T-cell (primary cell): ENCODE results near the gene SYNE1. TPM values are rescaled to one million over a fixed set of nuclear protein-coding genes. Genes with fewer than 3 reads are reported as not detected.

Experiments used
- ATAC-seq, 4 experiments: fragments of 200-7000 bp in 3 of 4; fragments of 150-1000 bp in 1 of 4; cut with Tn5 transposase; replicated peaks in 1 of 4; 1 replicate in 3 of 4; 2 replicates in 1 of 4; pipeline ENCODE4 v1.10.0; 2021; ENCODE audit warnings: moderate library complexity in 3 of 4, mild to moderate bottlenecking in 2 of 4, moderate number of reproducible peaks in 1 of 4
- CTCF ChIA-PET, 2 donors: fragments of 300-600 bp; sonication (Branson Sonifier 250); formaldehyde crosslinking; loops; one replicate each; lab custom pipeline; 2022; ENCODE audit warnings: antibody characterized with exemption in 2 of 2; lab: Charles Lee
- POLR2A ChIA-PET, 2 donors: fragments of 300-600 bp; sonication (Branson Sonifier 250); formaldehyde crosslinking; loops; one replicate each; lab custom pipeline; 2022; ENCODE audit warnings: antibody characterized with exemption in 2 of 2; lab: Charles Lee
- DNase-seq, 35 experiments: peaks; one replicate each; pipeline versions ENCODE4 v3.0.0 to v3.0.0-alpha.2; 2013 to 2023
- H3K27ac ChIP-seq: one replicate; pipeline ENCODE4 v1.5.1; 2013; ENCODE audit warnings: low read length
- H3K27me3 ChIP-seq, 2 experiments: replicated peaks in 1 of 2; 1 replicate in 1 of 2; 2 replicates in 1 of 2; pipeline versions ENCODE4 v1.6.1 to v1.7.0; 2013; ENCODE audit warnings: low read length in 1 of 2, mixed read lengths in 1 of 2; ENCODE audit not compliant: control insufficient read depth in 2 of 2, insufficient read depth in 2 of 2; ENCODE audit errors: extremely low read depth in 1 of 2
- H3K36me3 ChIP-seq, 2 donors: 1 replicate in 1 of 2; 2 replicates in 1 of 2; pipeline versions ENCODE4 v1.6.1 to v1.7.0; 2013; ENCODE audit warnings: low read length in 1 of 2; ENCODE audit not compliant: control insufficient read depth in 2 of 2, insufficient read depth in 1 of 2; ENCODE audit errors: extremely low read depth in 1 of 2
- H3K4me1 ChIP-seq, 2 experiments: 1 replicate in 1 of 2; 2 replicates in 1 of 2; pipeline versions ENCODE4 v1.6.1 to v1.7.0; 2013; ENCODE audit warnings: low read length in 2 of 2, mixed read lengths in 1 of 2; ENCODE audit not compliant: insufficient read depth in 2 of 2, control insufficient read depth in 1 of 2; ENCODE audit errors: extremely low read depth in 1 of 2
- H3K4me3 ChIP-seq, 2 donors: 1 replicate in 1 of 2; 2 replicates in 1 of 2; pipeline versions ENCODE4 v1.5.1 to v1.7.0; 2013; ENCODE audit warnings: mild to moderate bottlenecking in 2 of 2, low read length in 1 of 2, moderate library complexity in 1 of 2; ENCODE audit not compliant: control insufficient read depth in 1 of 2; ENCODE audit errors: extremely low read depth in 1 of 2
- H3K9me3 ChIP-seq: 2 replicates; pipeline ENCODE4 v1.7.0; 2013
- H3K27ac Mint-ChIP-seq, 2 donors: one replicate each; pipeline ENCODE4 v1.8.0; 2020 to 2021; ENCODE audit warnings: mild to moderate bottlenecking in 2 of 2, mixed read lengths in 2 of 2
- H3K27me3 Mint-ChIP-seq, 2 donors: one replicate each; pipeline ENCODE4 v1.8.0; 2021 to 2022; ENCODE audit warnings: mixed read lengths in 2 of 2
- H3K36me3 Mint-ChIP-seq: one replicate; pipeline ENCODE4 v1.8.0; 2021; ENCODE audit warnings: mixed read lengths
- H3K4me1 Mint-ChIP-seq, 3 donors: one replicate each; pipeline ENCODE4 v1.8.0; 2020 to 2022; ENCODE audit warnings: mixed read lengths in 3 of 3, mild to moderate bottlenecking in 1 of 3
- H3K4me3 Mint-ChIP-seq, 3 donors: one replicate each; pipeline ENCODE4 v1.8.0; 2020 to 2022; ENCODE audit warnings: mild to moderate bottlenecking in 3 of 3, mixed read lengths in 3 of 3, moderate library complexity in 3 of 3
- H3K9me3 Mint-ChIP-seq, 3 donors: one replicate each; pipeline ENCODE4 v1.8.0; 2020 to 2022; ENCODE audit warnings: mixed read lengths in 3 of 3
- WGBS: methylation state at CpG from one replicate; pipeline ENCODE4 v1.1.5; 2013; ENCODE audit warnings: missing lambda C conversion rate; ENCODE audit not compliant: insufficient coverage; 5-methylcytosine and 5-hydroxymethylcytosine counted together
- total RNA-seq, 35 experiments: library from RNA in 6 of 35; stranded (reverse) in 6 of 35; fragments of 120-200 nt in 1 of 35; gene quantifications; one replicate each; pipeline versions ENCODE4 v1.2.1 to v1.2.4 and lab custom pipeline; 2013 to 2026

Gene SYNE1
- total RNA-seq, 5 donors from 2014 or later (not counting 1 experiment from before 2014, with no cell fraction given): 174 to 235 (median 192) TPM

GRCh38 chr6:152461556-152461955 lies 175.6 kb downstream of the SYNE1 start:
- Mint-ChIP-seq H3K27ac (no peak overlapping the region), H3K36me3 (no peaks in the 10 kb centered on the region), H3K27me3 (peaks cover 7 to 16% of the 10 kb centered on the region in 2 donors), H3K4me3 (no peak overlapping the region), H3K4me1 (peaks cover 9 to 12% (median 11%) of the 10 kb centered on the region in 3 donors), H3K9me3 (no peaks in the 10 kb centered on the region)
- DNase-seq (no peak), ATAC-seq (no peak)
- no peak overlapping the region for H3K27ac ChIP-seq
- no peaks in the 10 kb centered on the region for H3K27me3 ChIP-seq
- H3K4me1 ChIP-seq: peaks cover 0 to 4% of the 10 kb centered on the region in 2 experiments
- CTCF ChIA-PET: no interaction called here
- POLR2A ChIA-PET: no interaction called here
- H3K4me3 ChIP-seq: no peak overlapping the region
- H3K36me3 ChIP-seq: peaks cover 0 to 6% of the 10 kb centered on the region in 2 donors
- 86% methylated on average over 1 of the region's 5 CpGs for WGBS
- no peaks in the 10 kb centered on the region for H3K9me3 ChIP-seq

GRCh38 chr6:152458648-152459644 lies 178.2 kb downstream of the SYNE1 start:
- Histone ChIP-seq H3K36me3 (peaks cover 0 to 3% of the 10 kb centered on the region in 2 donors), H3K27me3 (no peaks in the 10 kb centered on the region), H3K27ac (no peak overlapping the region), H3K4me1 (peaks cover 0 to 4% of the 10 kb centered on the region in 2 experiments), H3K9me3 (no peaks in the 10 kb centered on the region), H3K4me3 (no peak overlapping the region)
- Mint-ChIP-seq H3K36me3 (no peaks in the 10 kb centered on the region), H3K27me3 (peaks cover 7 to 11% of the 10 kb centered on the region in 2 donors), H3K9me3 (no peaks in the 10 kb centered on the region), H3K27ac (no peak overlapping the region), H3K4me1 (peaks cover 9 to 12% (median 11%) of the 10 kb centered on the region in 3 donors), H3K4me3 (no peak overlapping the region)
- ATAC-seq (no peak), DNase-seq (no peak)
- 80% methylated on average over 1 of the region's 8 CpGs for WGBS
- CTCF ChIA-PET: interaction anchor here in 1 of 2 donors (0.6 kb wide), 1 partner anchor 556 kb away, joined by 3 read pairs; no protein-coding TSS in a partner anchor
- POLR2A ChIA-PET: no interaction called here

- ChIA-PET CTCF (no interaction called here), POLR2A (no interaction called here)
- peaks cover 7 to 11% of the 10 kb centered on the region in 2 donors for H3K27me3 Mint-ChIP-seq
- no peak overlapping the region for H3K27ac ChIP-seq
- no peak overlapping the region for H3K27ac Mint-ChIP-seq
- H3K9me3 ChIP-seq: no peaks in the 10 kb centered on the region
- peaks cover 0 to 4% of the 10 kb centered on the region in 2 experiments for H3K4me1 ChIP-seq
- peaks cover 7 to 9% (median 8%) of the 10 kb centered on the region in 3 donors for H3K4me1 Mint-ChIP-seq
- peaks cover 0 to 3% of the 10 kb centered on the region in 2 donors for H3K36me3 ChIP-seq
- DNase-seq (no peak), ATAC-seq (no peak)
- no peaks in the 10 kb centered on the region for H3K9me3 Mint-ChIP-seq
- 100% methylated on average over 1 of the region's 4 CpGs for WGBS
- no peaks in the 10 kb centered on the region for H3K36me3 Mint-ChIP-seq
- no peaks in the 10 kb centered on the region for H3K27me3 ChIP-seq
- no peak overlapping the region for H3K4me3 Mint-ChIP-seq
- no peak overlapping the region for H3K4me3 ChIP-seq
Observed at GRCh38 chr6:152457949-152458624, 179.1 kb downstream of the SYNE1 start.

- DNase-seq: no peak
- H3K27me3 Mint-ChIP-seq: peaks cover 8% of the 10 kb centered on the region in 2 donors
- POLR2A ChIA-PET: no interaction called here
- no peaks in the 10 kb centered on the region for H3K4me1 Mint-ChIP-seq
- ATAC-seq: no peak
- H3K9me3 Mint-ChIP-seq: peaks cover 0 to 3% (median 0%) of the 10 kb centered on the region in 3 donors
- H3K36me3 Mint-ChIP-seq: no peaks in the 10 kb centered on the region
- H3K27ac Mint-ChIP-seq: no peak overlapping the region
- CTCF ChIA-PET: no interaction called here
- 92% methylated on average over 2 of the region's 3 CpGs for WGBS
- Histone ChIP-seq H3K27me3 (no peaks in the 10 kb centered on the region), H3K4me1 (no peaks in the 10 kb centered on the region), H3K36me3 (peaks cover 0 to 4% of the 10 kb centered on the region in 2 donors), H3K27ac (no peak overlapping the region), H3K9me3 (no peaks in the 10 kb centered on the region), H3K4me3 (no peak overlapping the region)
- H3K4me3 Mint-ChIP-seq: no peak overlapping the region
Observed at GRCh38 chr6:152454003-152454402, 183.2 kb downstream of the SYNE1 start.

- H3K27me3 Mint-ChIP-seq: peaks cover 4 to 8% of the 10 kb centered on the region in 2 donors
- H3K36me3 Mint-ChIP-seq: no peaks in the 10 kb centered on the region
- Histone ChIP-seq H3K9me3 (no peaks in the 10 kb centered on the region), H3K36me3 (peaks cover 0 to 4% of the 10 kb centered on the region in 2 donors), H3K4me3 (no peak overlapping the region), H3K4me1 (no peaks in the 10 kb centered on the region), H3K27me3 (no peaks in the 10 kb centered on the region), H3K27ac (no peak overlapping the region)
- CTCF ChIA-PET: no interaction called here
- POLR2A ChIA-PET: no interaction called here
- WGBS: 79% methylated on average over 5 of the region's 7 CpGs
- peaks cover 0 to 3% (median 0%) of the 10 kb centered on the region in 3 donors for H3K9me3 Mint-ChIP-seq
- no peak overlapping the region for H3K27ac Mint-ChIP-seq
- DNase-seq: no peak
- H3K4me3 Mint-ChIP-seq: no peak overlapping the region
- ATAC-seq: no peak
- H3K4me1 Mint-ChIP-seq: no peaks in the 10 kb centered on the region
Observed at GRCh38 chr6:152453421-152453820, 183.7 kb downstream of the SYNE1 start.

- no peak for ATAC-seq
Observed at GRCh38 chr6:152452639-152453038, 184.5 kb downstream of the SYNE1 start.

More at GRCh38 chr6:152452639-152453038, 184.5 kb downstream of the SYNE1 start:
- peaks cover 0 to 3% (median 0%) of the 10 kb centered on the region in 3 donors for H3K9me3 Mint-ChIP-seq
- peaks cover 4 to 8% of the 10 kb centered on the region in 2 donors for H3K27me3 Mint-ChIP-seq
- Histone ChIP-seq H3K27me3 (no peaks in the 10 kb centered on the region), H3K4me1 (no peaks in the 10 kb centered on the region), H3K9me3 (no peaks in the 10 kb centered on the region), H3K36me3 (peaks cover 0 to 4% of the 10 kb centered on the region in 2 donors), H3K4me3 (no peak overlapping the region), H3K27ac (no peak overlapping the region)
- H3K27ac Mint-ChIP-seq: no peak overlapping the region
- 100% methylated on average over 3 of the region's 7 CpGs for WGBS
- no peak for DNase-seq
- ChIA-PET POLR2A (interaction anchor here in 1 of 2 donors (0.5 kb wide), 1 partner anchor 609 kb away, joined by 3 read pairs; no protein-coding TSS in a partner anchor), CTCF (no interaction called here)
- H3K4me1 Mint-ChIP-seq: no peaks in the 10 kb centered on the region
- H3K4me3 Mint-ChIP-seq: no peak overlapping the region
- H3K36me3 Mint-ChIP-seq: no peaks in the 10 kb centered on the region
